Mononuclear cell (primary cell): Measurements from ENCODE around the gene HSPA1L. TPM values are rescaled to one million over a fixed set of nuclear protein-coding genes. Genes with fewer than 3 reads are reported as not detected.
"Not testable (repeated sequence)": the region's sequence is repeated elsewhere in the genome, so short reads cannot be mapped to it uniquely, and the experiment has no call there.

Experiments
- H3K27me3 ChIP-seq: 2 replicates; pipeline ENCODE4 v1.6.0; 2011; ENCODE audit warnings: low read length, control low read depth; ENCODE audit not compliant: insufficient read depth
- H3K4me1 ChIP-seq: 2 replicates; pipeline ENCODE4 v1.5.1; 2011; ENCODE audit warnings: mild to moderate bottlenecking, low read length, control low read depth; ENCODE audit not compliant: insufficient read depth
- H3K4me3 ChIP-seq: 2 replicates; pipeline ENCODE4 v1.5.1; 2011; ENCODE audit warnings: mild to moderate bottlenecking, low read length, moderate library complexity
- H3K9me3 ChIP-seq: 2 replicates; pipeline ENCODE4 v1.5.1; 2011; ENCODE audit warnings: low read depth, mild to moderate bottlenecking, control low read depth, low read length
- total RNA-seq: library from RNA; depleted of rRNA; stranded (reverse); fragments of >200 nt; gene quantifications from one replicate; pipeline ENCODE4 v1.2.3, GENCODE V29; 2012

Gene HSPA1L
- 2.7 TPM for total RNA-seq

DNA sequence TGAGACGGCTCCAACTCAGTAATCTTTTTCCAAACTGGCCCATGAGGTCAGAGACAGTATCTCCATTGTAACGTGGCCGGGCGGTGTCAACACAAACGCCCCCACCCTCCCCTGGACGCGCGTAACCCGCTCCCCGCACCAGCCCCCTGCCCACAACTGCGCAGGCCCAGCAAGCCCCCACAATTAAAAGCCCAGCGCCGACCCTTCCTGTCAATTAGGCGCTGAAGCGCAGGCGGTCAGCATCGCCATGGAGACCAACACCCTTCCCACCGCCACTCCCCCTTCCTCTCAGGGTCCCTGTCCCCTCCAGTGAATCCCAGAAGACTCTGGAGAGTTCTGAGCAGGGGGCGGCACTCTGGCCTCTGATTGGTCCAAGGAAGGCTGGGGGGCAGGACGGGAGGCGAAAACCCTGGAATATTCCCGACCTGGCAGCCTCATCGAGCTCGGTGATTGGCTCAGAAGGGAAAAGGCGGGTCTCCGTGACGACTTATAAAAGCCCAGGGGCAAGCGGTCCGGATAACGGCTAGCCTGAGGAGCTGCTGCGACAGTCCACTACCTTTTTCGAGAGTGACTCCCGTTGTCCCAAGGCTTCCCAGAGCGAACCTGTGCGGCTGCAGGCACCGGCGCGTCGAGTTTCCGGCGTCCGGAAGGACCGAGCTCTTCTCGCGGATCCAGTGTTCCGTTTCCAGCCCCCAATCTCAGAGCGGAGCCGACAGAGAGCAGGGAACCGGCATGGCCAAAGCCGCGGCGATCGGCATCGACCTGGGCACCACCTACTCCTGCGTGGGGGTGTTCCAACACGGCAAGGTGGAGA lies at the start of gene HSPA1L, which contains the start of gene HSPA1A:
Gene HSPA1L (minus strand): TSS at position 259 of the 814 bp plus-strand sequence. CDS start 3,311 bp downstream, outside the sequence.
Gene HSPA1A (plus strand): TSS at position 519 of the 814 bp plus-strand sequence. CDS start 214 bp downstream, at position 733.
- no peaks in the 10 kb centered on the region for H3K9me3 ChIP-seq
- H3K4me3 ChIP-seq: peak within 1 kb of the TSS; percentile 64
- peaks cover 49% of the 10 kb centered on the region for H3K4me1 ChIP-seq

GRCh38 chr6:31864818-31865204 lies 49.7 kb upstream of the HSPA1L start:
- H3K4me1 ChIP-seq: peaks cover 29% of the 10 kb centered on the region
- H3K9me3 ChIP-seq: no peaks in the 10 kb centered on the region
- no peaks in the 10 kb centered on the region for H3K27me3 ChIP-seq

More for the DNA sequence above, at the start of gene HSPA1L, which contains the start of gene HSPA1A:
- no peaks in the 10 kb centered on the region for H3K27me3 ChIP-seq

DNA sequence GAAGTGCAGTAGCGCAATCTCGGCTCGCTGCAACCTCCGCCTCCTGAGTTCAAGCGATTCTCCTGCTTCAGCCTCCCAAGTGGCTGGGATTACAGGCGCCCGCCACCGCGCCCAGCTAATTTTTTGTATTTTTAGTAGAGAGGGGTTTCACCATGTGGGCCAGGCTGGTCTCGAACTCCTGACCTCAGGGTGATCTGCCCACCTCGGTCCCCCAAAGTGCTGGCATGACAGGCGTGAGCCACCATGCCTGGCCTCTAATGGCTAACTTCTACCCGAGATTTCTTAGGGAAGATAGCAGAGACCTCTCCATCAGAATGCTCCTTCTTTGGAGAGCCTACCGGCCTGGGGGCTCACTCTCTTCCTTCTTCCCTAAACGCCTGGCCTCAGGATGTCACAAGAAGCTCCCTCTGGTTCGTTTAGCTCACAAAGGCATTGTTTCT lies 49.1 kb upstream of the HSPA1L start:
- H3K9me3 ChIP-seq, H3K27me3 ChIP-seq: not testable (repeated sequence)
- Histone ChIP-seq H3K4me3 (peak overlapping the region; percentile 54), H3K4me1 (peaks cover 29% of the 10 kb centered on the region)

More at GRCh38 chr6:31864818-31865204, 49.7 kb upstream of the HSPA1L start:
- H3K4me3 ChIP-seq: no peak overlapping the region

GRCh38 chr6:31862344-31863235 lies 47.5 kb upstream of the HSPA1L start, which contains the start of gene NEU1:
Gene NEU1 (minus strand): TSS chr6:31862821. CDS start chr6:31862776, 45 bp downstream.
- H3K9me3 ChIP-seq: no peaks in the 10 kb centered on the region
- H3K4me1 ChIP-seq: peaks cover 29% of the 10 kb centered on the region
- no peaks in the 10 kb centered on the region for H3K27me3 ChIP-seq
- peak within 1 kb of the TSS; percentile 79 for H3K4me3 ChIP-seq

- Histone ChIP-seq H3K27me3 (no peaks in the 10 kb centered on the region), H3K4me1 (peaks cover 29% of the 10 kb centered on the region), H3K4me3 (peak overlapping the region; percentile 79), H3K9me3 (no peaks in the 10 kb centered on the region)
Observed at GRCh38 chr6:31861919-31862343, 46.8 kb upstream of the HSPA1L start.

- Histone ChIP-seq H3K4me3 (no peak overlapping the region), H3K27me3 (no peaks in the 10 kb centered on the region), H3K4me1 (peaks cover 29% of the 10 kb centered on the region), H3K9me3 (no peaks in the 10 kb centered on the region)
Observed at GRCh38 chr6:31861150-31861549, 46.1 kb upstream of the HSPA1L start.

DNA sequence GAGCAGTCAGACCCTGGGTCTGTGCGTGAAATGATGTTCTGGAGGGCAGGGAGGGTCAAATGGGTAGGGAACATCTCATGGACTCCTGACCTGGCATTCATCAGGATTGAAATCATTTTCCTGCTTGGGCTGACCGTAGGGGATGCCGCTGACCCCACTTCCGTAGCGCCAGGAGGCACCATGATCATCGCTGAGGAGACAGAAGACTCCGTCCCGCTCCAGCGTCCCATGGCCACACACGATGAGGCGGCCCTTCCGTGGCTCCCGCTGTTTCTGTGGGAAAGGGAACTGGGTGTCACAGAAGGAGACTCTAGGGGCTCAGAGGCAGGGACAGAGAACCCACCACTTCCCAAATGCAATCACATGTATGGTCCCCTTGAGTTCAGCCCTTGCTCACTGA lies 45.3 kb upstream of the HSPA1L start:
- H3K9me3 ChIP-seq: no peaks in the 10 kb centered on the region

DNA sequence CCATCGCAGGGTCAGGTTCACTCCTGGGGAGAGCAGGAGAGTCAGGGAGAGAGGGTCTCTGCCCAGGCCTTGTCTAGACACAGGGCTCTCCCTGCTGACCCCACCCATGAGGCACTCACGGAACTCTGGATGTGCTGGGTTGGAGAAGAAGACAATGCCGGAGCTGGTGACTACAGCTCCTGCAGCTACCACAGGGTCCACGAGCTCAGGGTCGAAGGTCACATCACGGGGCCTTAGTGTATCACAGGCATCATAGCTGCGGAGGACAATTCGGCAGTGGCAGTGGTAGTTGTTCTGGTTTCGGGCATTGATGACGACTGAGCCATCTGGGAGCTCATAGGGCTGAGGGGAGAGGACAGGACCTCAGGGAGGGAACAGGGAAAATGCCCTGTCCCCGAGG lies 44.8 kb upstream of the HSPA1L start:
- peaks cover 29% of the 10 kb centered on the region for H3K4me1 ChIP-seq
- H3K4me3 ChIP-seq: no peak overlapping the region
- H3K9me3 ChIP-seq: no peaks in the 10 kb centered on the region
- H3K27me3 ChIP-seq: no peaks in the 10 kb centered on the region

More for the DNA sequence above, 45.3 kb upstream of the HSPA1L start:
- Histone ChIP-seq H3K4me1 (peaks cover 29% of the 10 kb centered on the region), H3K27me3 (no peaks in the 10 kb centered on the region), H3K4me3 (no peak overlapping the region)

GRCh38 chr6:31858707-31859106 lies 43.6 kb upstream of the HSPA1L start:
- peaks cover 22% of the 10 kb centered on the region for H3K4me1 ChIP-seq
- no peak overlapping the region for H3K4me3 ChIP-seq

DNA sequence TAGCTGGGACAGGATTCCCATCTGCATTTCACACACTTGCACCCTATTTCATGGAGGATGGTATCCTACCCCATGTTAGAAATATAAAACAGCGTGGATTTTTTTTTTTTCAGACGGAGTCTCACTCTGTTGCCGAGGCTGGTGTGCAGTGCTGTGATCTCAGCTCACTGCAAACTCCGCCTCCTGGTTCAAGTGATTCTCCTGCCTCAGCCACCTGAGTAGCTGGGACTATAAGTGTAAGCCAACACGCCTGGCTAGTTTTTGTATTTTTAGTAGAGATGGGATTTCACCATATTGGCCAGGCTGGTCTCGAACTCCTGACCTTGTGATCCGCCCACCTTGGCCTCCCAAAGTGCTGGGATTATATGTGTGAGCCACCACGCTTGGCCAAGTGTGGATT lies 42.7 kb upstream of the HSPA1L start:
- not testable (repeated sequence) for H3K9me3 ChIP-seq, H3K27me3 ChIP-seq, H3K4me3 ChIP-seq
- peaks cover 15% of the 10 kb centered on the region for H3K4me1 ChIP-seq

More at GRCh38 chr6:31858707-31859106, 43.6 kb upstream of the HSPA1L start:
- Histone ChIP-seq H3K27me3 (no peaks in the 10 kb centered on the region), H3K9me3 (no peaks in the 10 kb centered on the region)

- H3K4me1 ChIP-seq, H3K4me3 ChIP-seq, H3K27me3 ChIP-seq, H3K9me3 ChIP-seq: not testable (repeated sequence)
Observed at GRCh38 chr6:31851980-31852718, 37.1 kb upstream of the HSPA1L start.

DNA sequence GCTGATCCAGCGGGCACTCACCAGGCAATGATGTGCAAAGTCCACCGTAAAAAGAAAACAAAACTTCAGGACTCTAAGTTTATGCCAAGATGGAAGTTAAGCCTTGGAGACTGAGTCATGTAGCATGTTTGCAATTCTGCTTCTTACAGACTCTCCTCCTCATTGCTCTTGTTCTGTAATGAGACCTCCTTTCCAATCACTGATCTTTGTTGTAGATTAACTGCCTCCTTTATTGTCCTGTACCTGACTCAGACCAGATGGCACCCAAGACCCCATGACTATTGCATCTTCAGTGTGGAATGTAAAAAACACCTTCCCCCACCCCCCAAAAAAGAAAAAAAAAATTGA lies 36.4 kb upstream of the HSPA1L start:
- no peak overlapping the region for H3K4me3 ChIP-seq
- no peaks in the 10 kb centered on the region for H3K9me3 ChIP-seq
- H3K4me1 ChIP-seq: no peaks in the 10 kb centered on the region
- no peaks in the 10 kb centered on the region for H3K27me3 ChIP-seq

DNA sequence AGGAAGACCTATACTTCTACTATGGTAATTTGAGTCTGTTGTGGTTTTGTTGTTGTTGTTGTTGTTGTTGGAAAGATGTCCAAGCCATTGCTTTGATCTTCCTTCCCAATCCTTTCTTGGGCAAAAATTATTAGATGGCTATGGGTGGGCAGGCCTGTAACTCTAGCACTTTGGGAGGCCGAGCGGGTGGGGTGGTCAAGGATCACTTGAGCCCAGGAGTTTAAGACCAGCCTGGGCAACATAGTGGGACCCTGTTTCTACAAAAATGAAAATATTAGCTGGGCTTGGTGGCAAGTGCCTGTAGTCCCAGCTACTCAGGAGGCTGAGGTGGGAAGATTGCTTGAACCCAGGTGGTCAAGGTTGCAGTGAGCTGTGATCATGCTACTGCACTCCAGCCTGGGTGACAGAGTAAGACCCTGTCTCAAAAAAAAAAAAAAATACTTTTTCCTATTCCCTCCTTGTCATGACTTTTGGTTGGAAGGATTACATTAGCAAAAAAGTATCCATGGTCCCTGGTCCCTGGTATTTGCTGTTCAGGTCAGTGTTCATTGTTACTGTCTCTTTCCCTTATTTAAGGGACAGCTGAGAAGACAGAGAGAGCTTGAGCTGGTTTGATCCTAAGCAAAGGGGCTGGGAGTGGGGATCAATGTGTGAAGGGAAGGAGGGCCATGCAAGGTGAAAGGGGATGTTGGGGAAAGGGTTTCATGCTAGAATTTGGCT lies 35.8 kb upstream of the HSPA1L start:
- Histone ChIP-seq H3K27me3 (no peaks in the 10 kb centered on the region), H3K4me1 (no peaks in the 10 kb centered on the region), H3K4me3 (no peak overlapping the region), H3K9me3 (no peaks in the 10 kb centered on the region)
